Mesendoderm (in vitro differentiated cells): Measurements from ENCODE around the gene LRRC75A.

ENCODE experiments used
- DNase-seq: peaks from one replicate; pipeline ENCODE4 v3.0.0; 2013
- H2AK5ac ChIP-seq: 2 replicates; pipeline ENCODE4 v1.6.1; 2013; ENCODE audit warnings: low read length, inconsistent platforms
- H2BK120ac ChIP-seq: 2 replicates; pipeline ENCODE4 v1.6.1; 2013; ENCODE audit warnings: low read depth, mild to moderate bottlenecking, low read length, moderate library complexity, mixed read lengths
- H2BK15ac ChIP-seq: replicated peaks from 2 replicates; pipeline ENCODE4 v1.6.1; 2013; ENCODE audit warnings: low read depth, mild to moderate bottlenecking, moderate library complexity
- H2BK5ac ChIP-seq: 2 replicates; pipeline ENCODE4 v1.6.1; 2013; ENCODE audit warnings: low read length, inconsistent platforms
- H3K18ac ChIP-seq: 2 replicates; pipeline ENCODE4 v1.6.1; 2013; ENCODE audit warnings: mild to moderate bottlenecking, low read length, mixed read lengths
- H3K23ac ChIP-seq: one replicate; pipeline ENCODE4 v1.6.1; 2013; ENCODE audit warnings: low read length
- H3K27ac ChIP-seq: 2 replicates; pipeline ENCODE4 v1.5.1; 2013; ENCODE audit warnings: low read depth, mild to moderate bottlenecking, inconsistent platforms, low read length, moderate library complexity
- H3K27me3 ChIP-seq: 2 replicates; pipeline ENCODE4 v1.6.1; 2013; ENCODE audit warnings: low read length, control low read depth, mild to moderate bottlenecking, inconsistent platforms; ENCODE audit not compliant: insufficient read depth, poor library complexity
- H3K36me3 ChIP-seq: 2 replicates; pipeline ENCODE4 v1.6.1; 2013; ENCODE audit warnings: low read length, inconsistent platforms; ENCODE audit not compliant: control insufficient read depth, insufficient read depth
- H3K4ac ChIP-seq: one replicate; pipeline ENCODE4 v1.6.1; 2013; ENCODE audit warnings: low read depth, mild to moderate bottlenecking, low read length, moderate library complexity
- H3K4me1 ChIP-seq: 2 replicates; pipeline ENCODE4 v1.6.1; 2013; ENCODE audit warnings: low read depth, low read length, inconsistent platforms; ENCODE audit not compliant: control insufficient read depth
- H3K4me2 ChIP-seq: 2 replicates; pipeline ENCODE4 v1.6.1; 2013; ENCODE audit warnings: low read length
- H3K4me3 ChIP-seq: 2 replicates; pipeline ENCODE4 v1.5.1; 2013; ENCODE audit warnings: mild to moderate bottlenecking, low read length
- H3K56ac ChIP-seq: one replicate; pipeline ENCODE4 v1.6.1; 2013; ENCODE audit warnings: low read length
- H3K79me1 ChIP-seq: 2 replicates; pipeline ENCODE4 v1.6.1; 2013; ENCODE audit warnings: low read length, inconsistent platforms
- H3K79me2 ChIP-seq: 2 replicates; pipeline ENCODE4 v1.6.1; 2013; ENCODE audit warnings: mild to moderate bottlenecking, low read length; ENCODE audit not compliant: control insufficient read depth, insufficient read depth
- H3K9ac ChIP-seq: 2 replicates; pipeline ENCODE4 v1.6.1; 2013; ENCODE audit warnings: low read length, inconsistent platforms
- H4K5ac ChIP-seq: one replicate; pipeline ENCODE4 v1.6.1; 2013; ENCODE audit warnings: low read length
- H4K8ac ChIP-seq: one replicate; pipeline ENCODE4 v1.6.1; 2013; ENCODE audit warnings: low read depth, mild to moderate bottlenecking, control low read depth, low read length, moderate library complexity
- WGBS: extraction: QIAGEN DNeasy Blood & Tissue Kit; methylation state at CpG from one replicate; pipeline ENCODE4 v1.1.7; 2013; ENCODE audit warnings: low lambda C conversion rate, missing lambda C conversion rate; ENCODE audit not compliant: insufficient coverage; ENCODE audit errors: extremely low coverage; 5-methylcytosine and 5-hydroxymethylcytosine counted together

The LRRC75A gene

GRCh38 chr17:16468428-16468992 is 23.5 kb downstream of the LRRC75A start:
- no peaks in the 10 kb centered on the region for H3K79me1 ChIP-seq
- whole genome bisulfite sequencing: no CpG with 5 or more reads among the region's 4 CpGs
- no peak overlapping the region for H3K9ac ChIP-seq
- no peak overlapping the region for H3K4ac ChIP-seq
- no peaks in the 10 kb centered on the region for H3K4me1 ChIP-seq
- no peak overlapping the region for H3K27ac ChIP-seq
- H3K23ac ChIP-seq: no peak overlapping the region
- no peak overlapping the region for H3K4me2 ChIP-seq
- H2BK120ac ChIP-seq: no peak overlapping the region
- no peak overlapping the region for H4K5ac ChIP-seq
- H3K79me2 ChIP-seq: no peaks in the 10 kb centered on the region
- no peak overlapping the region for H2AK5ac ChIP-seq
- H2BK15ac ChIP-seq: no peak overlapping the region
- no peak for DNase-seq
- no peaks in the 10 kb centered on the region for H3K36me3 ChIP-seq
- no peak overlapping the region for H3K18ac ChIP-seq
- H3K56ac ChIP-seq: no peak overlapping the region
- no peak overlapping the region for H4K8ac ChIP-seq
- no peak overlapping the region for H2BK5ac ChIP-seq
- no peak overlapping the region for H3K4me3 ChIP-seq
- H3K27me3 ChIP-seq: no peaks in the 10 kb centered on the region

- H3K79me2 ChIP-seq: no peaks in the 10 kb centered on the region
- H3K4ac ChIP-seq: no peak overlapping the region
- no peak overlapping the region for H3K27ac ChIP-seq
- no peaks in the 10 kb centered on the region for H3K4me1 ChIP-seq
- H3K18ac ChIP-seq: no peak overlapping the region
- H2BK120ac ChIP-seq: no peak overlapping the region
- no peaks in the 10 kb centered on the region for H3K27me3 ChIP-seq
- H3K56ac ChIP-seq: no peak overlapping the region
- H2BK15ac ChIP-seq: no peak overlapping the region
- H3K36me3 ChIP-seq: no peaks in the 10 kb centered on the region
- no peak overlapping the region for H2AK5ac ChIP-seq
- H3K23ac ChIP-seq: no peak overlapping the region
- no CpG with 5 or more reads among the region's 3 CpGs for WGBS
- no peak overlapping the region for H4K8ac ChIP-seq
- no peaks in the 10 kb centered on the region for H3K79me1 ChIP-seq
- DNase-seq: no peak
- H4K5ac ChIP-seq: no peak overlapping the region
- no peak overlapping the region for H3K9ac ChIP-seq
- H2BK5ac ChIP-seq: no peak overlapping the region
- H3K4me2 ChIP-seq: no peak overlapping the region
- no peak overlapping the region for H3K4me3 ChIP-seq
Measured at GRCh38 chr17:16467886-16468285, 24.1 kb downstream of the LRRC75A start.

GRCh38 chr17:16467044-16467443 is 24.9 kb downstream of the LRRC75A start:
- H3K27ac ChIP-seq: no peak overlapping the region
- H3K27me3 ChIP-seq: no peaks in the 10 kb centered on the region
- H3K4ac ChIP-seq: no peak overlapping the region
- no peaks in the 10 kb centered on the region for H3K79me2 ChIP-seq
- H3K36me3 ChIP-seq: no peaks in the 10 kb centered on the region
- H2AK5ac ChIP-seq: no peak overlapping the region
- H3K23ac ChIP-seq: no peak overlapping the region
- no peaks in the 10 kb centered on the region for H3K4me1 ChIP-seq
- no peak overlapping the region for H3K18ac ChIP-seq
- DNase-seq: no peak
- whole genome bisulfite sequencing: no CpG with 5 or more reads among the region's 6 CpGs
- H3K9ac ChIP-seq: no peak overlapping the region
- H3K4me3 ChIP-seq: no peak overlapping the region
- no peak overlapping the region for H4K8ac ChIP-seq
- H4K5ac ChIP-seq: no peak overlapping the region
- no peak overlapping the region for H3K4me2 ChIP-seq
- no peaks in the 10 kb centered on the region for H3K79me1 ChIP-seq
- H2BK15ac ChIP-seq: no peak overlapping the region
- H2BK120ac ChIP-seq: no peak overlapping the region
- no peak overlapping the region for H3K56ac ChIP-seq
- no peak overlapping the region for H2BK5ac ChIP-seq

GRCh38 chr17:16466407-16466806 is 25.6 kb downstream of the LRRC75A start:
- no peak overlapping the region for H3K23ac ChIP-seq
- no peaks in the 10 kb centered on the region for H3K79me1 ChIP-seq
- no peak overlapping the region for H2BK120ac ChIP-seq
- H3K56ac ChIP-seq: no peak overlapping the region
- no peaks in the 10 kb centered on the region for H3K4me1 ChIP-seq
- H3K4ac ChIP-seq: no peak overlapping the region
- H3K18ac ChIP-seq: no peak overlapping the region
- no peak overlapping the region for H2AK5ac ChIP-seq
- no peaks in the 10 kb centered on the region for H3K27me3 ChIP-seq
- no peak overlapping the region for H2BK5ac ChIP-seq
- no peak overlapping the region for H4K8ac ChIP-seq
- no peak overlapping the region for H3K9ac ChIP-seq
- no peak overlapping the region for H4K5ac ChIP-seq
- no CpG with 5 or more reads among the region's 9 CpGs for WGBS
- no peak overlapping the region for H3K4me2 ChIP-seq
- H3K27ac ChIP-seq: no peak overlapping the region
- no peak overlapping the region for H3K4me3 ChIP-seq
- no peak overlapping the region for H2BK15ac ChIP-seq
- DNase-seq: no peak
- no peaks in the 10 kb centered on the region for H3K36me3 ChIP-seq
- no peaks in the 10 kb centered on the region for H3K79me2 ChIP-seq

DNA sequence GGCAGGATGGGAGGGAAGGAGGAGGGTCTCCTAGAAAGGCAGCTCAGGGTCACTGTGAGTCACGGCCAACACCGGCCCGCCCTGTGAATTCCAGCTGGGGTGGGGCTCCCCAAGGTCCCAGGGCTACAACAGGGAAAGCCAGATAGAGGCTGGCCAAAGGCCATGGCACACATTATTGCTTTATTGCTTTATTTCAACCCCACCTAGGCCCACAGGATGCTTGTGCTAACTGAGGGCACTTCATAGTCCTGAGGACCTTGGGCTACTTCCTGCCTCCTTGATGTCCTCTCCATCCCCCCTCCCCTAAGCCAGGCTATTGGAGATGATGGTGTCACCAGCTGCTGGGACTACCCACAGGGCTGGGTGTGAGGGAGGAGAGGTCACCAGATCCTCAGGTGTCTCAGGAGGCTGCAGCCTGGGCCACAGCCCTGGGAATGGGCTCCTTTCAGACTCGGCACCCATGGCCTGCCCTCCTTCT is 26.1 kb downstream of the LRRC75A start:
- H3K18ac ChIP-seq: no peak overlapping the region
- H3K4me3 ChIP-seq: no peak overlapping the region
- H2AK5ac ChIP-seq: no peak overlapping the region
- H3K27me3 ChIP-seq: no peaks in the 10 kb centered on the region
- no peak overlapping the region for H2BK5ac ChIP-seq
- no peak overlapping the region for H4K8ac ChIP-seq
- H4K5ac ChIP-seq: no peak overlapping the region
- H3K4ac ChIP-seq: no peak overlapping the region
- no CpG with 5 or more reads among the region's 4 CpGs for WGBS
- H3K23ac ChIP-seq: no peak overlapping the region
- H3K27ac ChIP-seq: no peak overlapping the region
- no peaks in the 10 kb centered on the region for H3K4me1 ChIP-seq
- H2BK120ac ChIP-seq: no peak overlapping the region
- H2BK15ac ChIP-seq: no peak overlapping the region
- H3K56ac ChIP-seq: no peak overlapping the region
- no peaks in the 10 kb centered on the region for H3K79me2 ChIP-seq
- no peak overlapping the region for H3K9ac ChIP-seq
- no peaks in the 10 kb centered on the region for H3K36me3 ChIP-seq
- H3K4me2 ChIP-seq: no peak overlapping the region
- DNase-seq: peak; percentile 58
- no peaks in the 10 kb centered on the region for H3K79me1 ChIP-seq

DNA sequence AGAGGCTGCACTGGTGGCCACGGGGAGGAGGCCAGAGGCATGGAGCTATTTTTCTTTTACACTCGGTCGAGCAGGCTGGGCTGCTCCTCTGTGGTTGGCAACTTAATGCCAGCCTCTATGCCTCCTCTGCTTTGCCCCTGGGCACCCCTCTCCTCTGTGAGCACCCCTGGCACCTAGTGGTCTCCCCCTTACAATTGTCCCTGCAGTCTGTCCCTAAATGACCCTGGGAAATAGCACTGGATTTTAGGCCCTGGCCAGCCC is 27.0 kb downstream of the LRRC75A start:
- no peak overlapping the region for H3K18ac ChIP-seq

More for the DNA sequence above, 27.0 kb downstream of the LRRC75A start:
- no peak overlapping the region for H3K27ac ChIP-seq
- no peak overlapping the region for H3K56ac ChIP-seq
- H3K36me3 ChIP-seq: no peaks in the 10 kb centered on the region
- no peak overlapping the region for H2BK120ac ChIP-seq
- H3K23ac ChIP-seq: no peak overlapping the region
- no peak overlapping the region for H4K8ac ChIP-seq
- H3K9ac ChIP-seq: no peak overlapping the region
- H3K4ac ChIP-seq: no peak overlapping the region
- H2AK5ac ChIP-seq: no peak overlapping the region
- no peak overlapping the region for H2BK15ac ChIP-seq
- H3K4me2 ChIP-seq: no peak overlapping the region
- peaks cover 3% of the 10 kb centered on the region for H3K4me1 ChIP-seq
- no peaks in the 10 kb centered on the region for H3K27me3 ChIP-seq
- H2BK5ac ChIP-seq: no peak overlapping the region
- H3K4me3 ChIP-seq: no peak overlapping the region
- H3K79me1 ChIP-seq: no peaks in the 10 kb centered on the region
- H3K79me2 ChIP-seq: no peaks in the 10 kb centered on the region
- WGBS: no CpG with 5 or more reads among the region's 3 CpGs
- H4K5ac ChIP-seq: no peak overlapping the region
- no peak for DNase-seq
